ENCODE data around the gene IPO9. TPM values are rescaled to one million over a fixed set of nuclear protein-coding genes. Genes with fewer than 3 reads are reported as not detected.

Gene IPO9
- total and polyA plus RNA-seq, 2 of the 4 experiments (the other 2 are of a cell fraction): 14.0 to 23.4 TPM

DNA sequence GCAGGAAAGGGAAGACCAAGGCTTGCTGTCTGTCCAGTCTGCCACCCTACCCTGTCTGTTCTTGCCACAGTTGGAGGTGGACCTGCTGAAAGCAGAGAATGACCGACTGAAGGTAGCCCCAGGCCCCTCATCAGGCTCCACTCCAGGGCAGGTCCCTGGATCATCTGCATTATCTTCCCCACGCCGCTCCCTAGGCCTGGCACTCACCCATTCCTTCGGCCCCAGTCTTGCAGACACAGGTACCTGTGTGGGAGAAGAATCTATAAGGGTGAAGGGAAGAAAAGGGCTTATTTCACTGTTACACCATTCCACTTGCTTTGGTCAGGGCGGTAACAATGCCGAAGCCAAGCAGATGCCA lies 20.3 kb upstream of the IPO9 start:
- no peak overlapping the region for H4K5ac ChIP-seq (ENCODE audit: low read depth, low read length)
- H4K91ac ChIP-seq (ENCODE audit: insufficient read depth, low read depth, low read length): no peak overlapping the region
- no peaks in the 10 kb centered on the region for H3K27me3 ChIP-seq (ENCODE audit: control insufficient read depth, insufficient read depth, low read length)
- H2AK5ac ChIP-seq (ENCODE audit: low read depth, low read length): no peak overlapping the region
- in situ Hi-C loops (cut with MboI; ENCODE audit: low sequenced_read_pairs) (no loop called here), intact Hi-C loops (cut with micrococcal nuclease) (no loop called here), dilution Hi-C loops (cut with HindIII; ENCODE audit: low sequenced_read_pairs, unreplicated experiment) (no loop called here)
- no CpG with 5 or more reads among the region's 6 CpGs for WGBS, 2 experiments (ENCODE audit: extremely low coverage in 2 of 2, insufficient read length in 1 of 2)
- H3K14ac ChIP-seq (replicated peaks; ENCODE audit: low read depth, low read length): no peak overlapping the region
- H4K8ac ChIP-seq (ENCODE audit: low read depth in 2 of 2, low read length in 2 of 2): no peak overlapping the region
- no peak for DNase-seq
- H3K56ac ChIP-seq (ENCODE audit: extremely low read depth, insufficient read depth, low read length): no peak overlapping the region
- H3K9me1 ChIP-seq (ENCODE audit: insufficient read depth, low read length): peaks cover 14% of the 10 kb centered on the region; the same call in 1 of the 2 replicates
- TF ChIP-seq CHD1 (IDR thresholded peaks at IDR 0.05; ENCODE audit: low read depth, low read length): no peak
- TF ChIP-seq, protein P1, sequence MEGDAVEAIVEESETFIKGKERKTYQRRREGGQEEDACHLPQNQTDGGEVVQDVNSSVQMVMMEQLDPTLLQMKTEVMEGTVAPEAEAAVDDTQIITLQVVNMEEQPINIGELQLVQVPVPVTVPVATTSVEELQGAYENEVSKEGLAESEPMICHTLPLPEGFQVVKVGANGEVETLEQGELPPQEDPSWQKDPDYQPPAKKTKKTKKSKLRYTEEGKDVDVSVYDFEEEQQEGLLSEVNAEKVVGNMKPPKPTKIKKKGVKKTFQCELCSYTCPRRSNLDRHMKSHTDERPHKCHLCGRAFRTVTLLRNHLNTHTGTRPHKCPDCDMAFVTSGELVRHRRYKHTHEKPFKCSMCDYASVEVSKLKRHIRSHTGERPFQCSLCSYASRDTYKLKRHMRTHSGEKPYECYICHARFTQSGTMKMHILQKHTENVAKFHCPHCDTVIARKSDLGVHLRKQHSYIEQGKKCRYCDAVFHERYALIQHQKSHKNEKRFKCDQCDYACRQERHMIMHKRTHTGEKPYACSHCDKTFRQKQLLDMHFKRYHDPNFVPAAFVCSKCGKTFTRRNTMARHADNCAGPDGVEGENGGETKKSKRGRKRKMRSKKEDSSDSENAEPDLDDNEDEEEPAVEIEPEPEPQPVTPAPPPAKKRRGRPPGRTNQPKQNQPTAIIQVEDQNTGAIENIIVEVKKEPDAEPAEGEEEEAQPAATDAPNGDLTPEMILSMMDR (conservative IDR thresholded peaks at IDR 0.05; ENCODE audit: low read depth, low read length): no peak
- TF ChIP-seq, protein P2, sequence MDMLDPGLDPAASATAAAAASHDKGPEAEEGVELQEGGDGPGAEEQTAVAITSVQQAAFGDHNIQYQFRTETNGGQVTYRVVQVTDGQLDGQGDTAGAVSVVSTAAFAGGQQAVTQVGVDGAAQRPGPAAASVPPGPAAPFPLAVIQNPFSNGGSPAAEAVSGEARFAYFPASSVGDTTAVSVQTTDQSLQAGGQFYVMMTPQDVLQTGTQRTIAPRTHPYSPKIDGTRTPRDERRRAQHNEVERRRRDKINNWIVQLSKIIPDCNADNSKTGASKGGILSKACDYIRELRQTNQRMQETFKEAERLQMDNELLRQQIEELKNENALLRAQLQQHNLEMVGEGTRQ (IDR thresholded peaks at IDR 0.05; ENCODE audit: low read depth, low read length): no peak
- TF ChIP-seq MAFK (IDR thresholded peaks at IDR 0.05; ENCODE audit: low read depth, low read length): no peak
- TF ChIP-seq MXI1 (IDR thresholded peaks at IDR 0.05; ENCODE audit: borderline replicate concordance, low read depth, low read length): no peak
- no peak for TF ChIP-seq POLR2A (IDR thresholded peaks at IDR 0.05; ENCODE audit: low read depth, low read length)
- no peaks in the 10 kb centered on the region for H3K4me1 ChIP-seq (ENCODE audit: control insufficient read depth, insufficient read depth, low read length)
- POLR2A ChIA-PET (ENCODE audit: unreplicated experiment): no interaction called here
- ATAC-seq (ENCODE audit: low read depth): no peak
- BruUV-seq (replicated peaks): TSS peak; percentile 80
- no peaks in the 10 kb centered on the region for H4K20me1 ChIP-seq (ENCODE audit: insufficient read depth, low read length)
- H3K9me3 ChIP-seq (ENCODE audit: control insufficient read depth, insufficient read depth, low read length): no peaks in the 10 kb centered on the region
- no peak overlapping the region for H2BK20ac ChIP-seq (ENCODE audit: low read depth, low read length)
- H3K23ac ChIP-seq (ENCODE audit: low read depth, low read length): no peak overlapping the region
- H3K4me2 ChIP-seq (ENCODE audit: low read depth, low read length): no peak overlapping the region
- H2BK5ac ChIP-seq (ENCODE audit: low read depth, low read length, poor library complexity, severe bottlenecking): no peak overlapping the region
- no peak overlapping the region for H3K27ac ChIP-seq (ENCODE audit: insufficient read depth, low read length)
- no peak overlapping the region for H3K9ac ChIP-seq (ENCODE audit: low read depth, low read length)
- H3K18ac ChIP-seq (ENCODE audit: low read depth, low read length): no peak overlapping the region
- peaks cover 23 to 38% of the 10 kb centered on the region in 2 experiments for H3K79me1 ChIP-seq (ENCODE audit: low read depth in 1 of 2, low read length in 2 of 2)
- H3K4ac ChIP-seq (ENCODE audit: low read depth, low read length): no peak overlapping the region
- H2BK15ac ChIP-seq (ENCODE audit: low read depth, low read length): no peak overlapping the region
- CTCF ChIA-PET: no interaction called here
- H2AK9ac ChIP-seq (replicated peaks; ENCODE audit: low read depth, low read length, poor library complexity): no peak overlapping the region
- peaks cover 89% of the 10 kb centered on the region for H3K36me3 ChIP-seq (ENCODE audit: control insufficient read depth, insufficient read depth, low read length)
- H2AFZ ChIP-seq (replicated peaks; ENCODE audit: low read length, poor library complexity): no peak overlapping the region
- no peak overlapping the region for H3K4me3 ChIP-seq (ENCODE audit: insufficient read depth, low read depth, low read length)
- no peak overlapping the region for H2BK120ac ChIP-seq (ENCODE audit: low read depth, low read length)
